Type B pancreatic cell (in vitro differentiated cells): ENCODE results near the gene LTBP2. TPM values are rescaled to one million over a fixed set of nuclear protein-coding genes. Genes with fewer than 3 reads are reported as not detected.
"Not testable (repeated sequence)": the region's sequence is repeated elsewhere in the genome, so short reads cannot be mapped to it uniquely, and the experiment has no call there.

ENCODE experiments used
- DNase-seq: peaks from one replicate; pipeline ENCODE4 v3.0.0; 2021; ENCODE audit warnings: mixed read lengths; ENCODE audit not compliant: unreplicated experiment; ENCODE audit errors: extremely low spot score
- H3K27ac Mint-ChIP-seq: 2 replicates; pipeline ENCODE4 v1.8.0; 2021; ENCODE audit warnings: mild to moderate bottlenecking, mixed read lengths
- H3K27me3 Mint-ChIP-seq: 2 replicates; pipeline ENCODE4 v1.8.0; 2021; ENCODE audit warnings: mixed read lengths
- H3K36me3 Mint-ChIP-seq: 2 replicates; pipeline ENCODE4 v1.8.0; 2021; ENCODE audit warnings: mixed read lengths
- H3K4me1 Mint-ChIP-seq: one replicate; pipeline ENCODE4 v1.8.0; 2021; ENCODE audit warnings: mixed read lengths; ENCODE audit not compliant: unreplicated experiment
- H3K4me3 Mint-ChIP-seq: 2 replicates; pipeline ENCODE4 v1.8.0; 2021; ENCODE audit warnings: mild to moderate bottlenecking, mixed read lengths
- H3K9me3 Mint-ChIP-seq: 2 replicates; pipeline ENCODE4 v1.8.0; 2021; ENCODE audit warnings: mixed read lengths
- total RNA-seq: library from RNA; stranded (reverse); gene quantifications from 2 replicates; pipeline ENCODE4 v1.2.1, GENCODE V29; 2021; ENCODE audit warnings: low replicate concordance
- TF ChIP-seq, protein P1 (sequence below): fragments of 200-600 bp; sonication (generic); conservative IDR thresholded peaks from 2 replicates; pipeline ENCODE4 v1.5.0; 2021; ENCODE audit warnings: antibody characterized with exemption, mild to moderate bottlenecking

The LTBP2 gene
- total RNA-seq, 1 donor from 2014 or later, result 1.1 TPM

DNA sequence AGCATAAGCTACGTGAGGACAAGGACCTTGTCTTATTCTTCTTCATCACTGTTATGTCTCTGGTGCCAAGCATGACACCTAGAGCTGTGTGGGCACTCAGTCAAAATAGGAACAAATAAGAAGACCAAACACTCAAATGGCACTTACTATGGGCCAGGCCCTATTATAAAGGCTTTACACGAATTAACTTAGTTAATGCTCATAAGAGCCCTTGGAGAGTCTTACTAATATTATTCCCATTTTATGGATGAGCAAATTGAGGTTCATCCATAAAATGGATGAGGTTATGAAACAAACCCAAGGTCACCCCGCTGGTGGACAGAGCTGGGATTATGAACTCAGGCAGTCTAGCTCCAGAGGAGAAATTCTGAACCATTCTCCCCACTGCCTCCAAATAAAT is 70.8 kb downstream of the LTBP2 start:
- Mint-ChIP-seq H3K4me1 (peaks cover 6% of the 10 kb centered on the region), H3K27ac (no peak overlapping the region), H3K4me3 (no peak overlapping the region), H3K27me3 (peaks cover 11% of the 10 kb centered on the region), H3K36me3 (no peaks in the 10 kb centered on the region), H3K9me3 (no peaks in the 10 kb centered on the region)
- DNase-seq, result no peak
- TF ChIP-seq, protein P1, sequence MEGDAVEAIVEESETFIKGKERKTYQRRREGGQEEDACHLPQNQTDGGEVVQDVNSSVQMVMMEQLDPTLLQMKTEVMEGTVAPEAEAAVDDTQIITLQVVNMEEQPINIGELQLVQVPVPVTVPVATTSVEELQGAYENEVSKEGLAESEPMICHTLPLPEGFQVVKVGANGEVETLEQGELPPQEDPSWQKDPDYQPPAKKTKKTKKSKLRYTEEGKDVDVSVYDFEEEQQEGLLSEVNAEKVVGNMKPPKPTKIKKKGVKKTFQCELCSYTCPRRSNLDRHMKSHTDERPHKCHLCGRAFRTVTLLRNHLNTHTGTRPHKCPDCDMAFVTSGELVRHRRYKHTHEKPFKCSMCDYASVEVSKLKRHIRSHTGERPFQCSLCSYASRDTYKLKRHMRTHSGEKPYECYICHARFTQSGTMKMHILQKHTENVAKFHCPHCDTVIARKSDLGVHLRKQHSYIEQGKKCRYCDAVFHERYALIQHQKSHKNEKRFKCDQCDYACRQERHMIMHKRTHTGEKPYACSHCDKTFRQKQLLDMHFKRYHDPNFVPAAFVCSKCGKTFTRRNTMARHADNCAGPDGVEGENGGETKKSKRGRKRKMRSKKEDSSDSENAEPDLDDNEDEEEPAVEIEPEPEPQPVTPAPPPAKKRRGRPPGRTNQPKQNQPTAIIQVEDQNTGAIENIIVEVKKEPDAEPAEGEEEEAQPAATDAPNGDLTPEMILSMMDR, result no peak

DNA sequence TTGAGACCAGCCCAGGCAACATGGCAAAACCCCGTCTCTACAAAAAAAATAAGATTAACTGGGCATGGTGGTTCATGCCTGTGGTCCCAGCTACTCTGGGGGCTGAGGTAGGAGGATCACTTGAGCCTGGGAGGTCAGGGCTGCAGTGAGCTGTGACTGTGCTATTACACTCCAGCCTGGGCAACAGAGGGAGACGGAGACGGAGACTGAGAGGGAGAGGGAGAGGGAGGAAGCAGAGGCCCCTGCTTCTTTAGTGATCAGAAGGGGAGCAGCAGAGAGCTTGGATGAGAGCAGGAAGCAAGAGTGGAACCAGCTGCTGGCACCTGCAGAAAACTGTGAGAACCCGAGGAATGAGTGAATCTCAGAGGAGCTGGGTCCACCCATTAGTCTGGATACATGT is 72.5 kb downstream of the LTBP2 start:
- peaks cover 6% of the 10 kb centered on the region for H3K4me1 Mint-ChIP-seq
- no peak for DNase-seq
- no peak overlapping the region for H3K4me3 Mint-ChIP-seq
- TF ChIP-seq, protein P1, result no peak
- no peaks in the 10 kb centered on the region for H3K9me3 Mint-ChIP-seq
- no peaks in the 10 kb centered on the region for H3K36me3 Mint-ChIP-seq
- H3K27ac Mint-ChIP-seq, result no peak overlapping the region
- peaks cover 6% of the 10 kb centered on the region for H3K27me3 Mint-ChIP-seq

DNA sequence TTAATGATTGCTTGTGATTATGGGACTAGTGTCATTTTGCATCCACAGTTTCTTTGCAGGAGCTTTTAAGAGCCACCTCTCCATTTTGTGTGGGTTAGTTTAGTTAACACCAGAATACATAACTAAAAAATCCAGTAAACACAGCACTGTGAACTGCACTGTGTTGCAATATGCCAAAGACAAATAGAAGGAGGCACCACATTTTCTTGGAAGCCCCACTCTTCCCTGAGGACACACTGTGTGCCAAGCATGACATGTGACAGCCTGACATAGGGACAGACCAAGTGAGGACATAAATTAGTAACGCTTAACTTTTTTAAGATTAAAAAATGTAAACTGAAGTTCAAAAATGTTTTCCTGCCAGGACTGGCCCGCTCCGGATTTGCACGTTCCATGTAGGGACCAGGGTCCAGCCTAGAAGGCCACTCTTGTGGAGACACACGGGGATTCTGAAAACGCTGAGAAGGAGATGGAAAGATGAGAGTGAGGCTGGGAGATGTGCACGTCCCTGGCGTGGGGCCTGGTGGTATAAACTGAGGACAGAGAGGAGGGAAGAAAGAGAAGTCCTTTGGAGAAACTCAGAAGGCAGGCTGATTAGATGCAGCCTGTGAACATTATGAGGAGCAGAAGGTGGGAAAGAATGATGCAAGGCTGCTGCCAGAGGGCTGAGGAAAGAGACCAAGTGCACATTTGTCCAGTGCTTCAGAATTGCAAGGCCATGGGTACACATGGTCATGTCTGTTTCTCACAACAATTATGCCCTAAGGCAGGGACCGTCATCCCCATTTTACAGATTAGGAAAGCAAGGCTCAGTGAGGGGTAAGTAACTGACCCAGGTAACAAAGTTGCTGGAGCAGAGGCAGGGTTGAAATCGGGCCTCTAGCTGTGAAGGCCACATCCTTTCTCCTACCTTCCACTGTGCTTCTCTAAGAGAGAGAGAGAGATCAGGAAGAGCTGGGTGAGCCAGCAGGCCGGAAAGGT is 73.3 kb downstream of the LTBP2 start:
- no peak overlapping the region for H3K4me3 Mint-ChIP-seq
- peaks cover 4% of the 10 kb centered on the region for H3K27me3 Mint-ChIP-seq
- TF ChIP-seq, protein P1, result no peak
- H3K36me3 Mint-ChIP-seq, result no peaks in the 10 kb centered on the region
- DNase-seq, result no peak
- H3K27ac Mint-ChIP-seq, result no peak overlapping the region
- no peaks in the 10 kb centered on the region for H3K9me3 Mint-ChIP-seq
- H3K4me1 Mint-ChIP-seq, result peaks cover 6% of the 10 kb centered on the region

GRCh38 chr14:74536336-74536735 is 75.7 kb downstream of the LTBP2 start:
- not testable (repeated sequence) for DNase-seq, H3K27ac Mint-ChIP-seq, H3K27me3 Mint-ChIP-seq, H3K36me3 Mint-ChIP-seq, H3K9me3 Mint-ChIP-seq, H3K4me1 Mint-ChIP-seq, H3K4me3 Mint-ChIP-seq

DNA sequence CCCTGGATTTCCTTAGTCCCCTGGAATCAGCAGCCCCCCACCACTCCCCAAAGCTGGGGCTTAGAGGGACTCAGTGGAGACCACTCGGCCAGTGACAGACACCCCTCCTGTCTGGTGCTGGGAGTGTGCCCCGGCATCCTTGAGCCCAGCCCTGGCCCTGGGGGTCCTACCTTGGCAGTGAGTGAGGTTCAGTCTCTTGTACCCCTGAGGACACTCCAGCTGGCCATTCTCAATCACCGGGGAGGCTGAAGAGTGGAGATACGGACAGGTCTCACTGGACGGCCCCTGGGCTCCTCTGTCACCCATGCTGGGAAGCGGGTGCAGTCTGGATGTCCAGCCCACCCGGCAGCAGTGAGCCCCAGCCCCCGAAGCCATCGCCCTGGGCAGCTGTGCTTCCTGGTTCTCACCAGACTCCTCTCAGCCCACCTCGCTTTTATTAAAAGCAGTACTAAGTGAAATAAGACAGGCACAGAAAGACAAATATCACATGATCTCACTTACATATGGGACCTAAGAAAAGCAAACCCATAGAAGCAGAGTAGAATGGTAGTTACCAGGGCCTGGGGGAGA is 76.2 kb downstream of the LTBP2 start:
- Mint-ChIP-seq H3K9me3 (no peaks in the 10 kb centered on the region), H3K4me1 (peaks cover 6% of the 10 kb centered on the region), H3K36me3 (no peaks in the 10 kb centered on the region), H3K27me3 (no peaks in the 10 kb centered on the region), H3K27ac (no peak overlapping the region), H3K4me3 (no peak overlapping the region)
- no peak for DNase-seq
- TF ChIP-seq, protein P1, result no peak

DNA sequence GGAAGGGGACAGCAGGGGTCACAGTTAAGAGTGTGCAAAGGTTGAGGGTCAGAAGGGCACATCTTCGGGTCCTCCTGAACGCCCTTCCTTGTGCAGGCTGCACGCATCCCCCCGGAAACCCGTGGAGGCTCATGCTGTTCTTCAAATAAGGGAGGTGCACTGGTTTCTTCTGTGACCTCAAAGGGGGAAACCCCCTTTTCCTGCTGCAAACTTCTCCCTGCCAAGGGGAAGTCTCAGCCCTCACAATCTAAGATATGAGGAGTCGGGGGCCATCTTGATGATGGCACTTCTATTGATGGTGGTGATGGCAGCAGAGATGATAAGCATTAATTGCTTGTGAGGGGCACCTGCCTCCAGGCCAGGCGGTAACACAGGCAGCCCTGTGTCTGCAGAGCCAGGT is 78.5 kb downstream of the LTBP2 start:
- TF ChIP-seq, protein P1, result no peak
- Mint-ChIP-seq H3K27ac (no peak overlapping the region), H3K9me3 (no peaks in the 10 kb centered on the region), H3K36me3 (no peaks in the 10 kb centered on the region), H3K4me1 (peaks cover 6% of the 10 kb centered on the region), H3K4me3 (no peak overlapping the region), H3K27me3 (no peaks in the 10 kb centered on the region)
- no peak for DNase-seq
